GM18858 (cell line): ENCODE data around the gene C15orf62.

Experiments
- ATAC-seq: cut with Tn5 transposase; IDR thresholded peaks from one replicate; pipeline ENCODE4 v1.9.1; 2021; ENCODE audit not compliant: unreplicated experiment

The C15orf62 gene

GRCh38 chr15:40775740-40776536 lies 6.2 kb downstream of the C15orf62 start:
- no peak for ATAC-seq

DNA sequence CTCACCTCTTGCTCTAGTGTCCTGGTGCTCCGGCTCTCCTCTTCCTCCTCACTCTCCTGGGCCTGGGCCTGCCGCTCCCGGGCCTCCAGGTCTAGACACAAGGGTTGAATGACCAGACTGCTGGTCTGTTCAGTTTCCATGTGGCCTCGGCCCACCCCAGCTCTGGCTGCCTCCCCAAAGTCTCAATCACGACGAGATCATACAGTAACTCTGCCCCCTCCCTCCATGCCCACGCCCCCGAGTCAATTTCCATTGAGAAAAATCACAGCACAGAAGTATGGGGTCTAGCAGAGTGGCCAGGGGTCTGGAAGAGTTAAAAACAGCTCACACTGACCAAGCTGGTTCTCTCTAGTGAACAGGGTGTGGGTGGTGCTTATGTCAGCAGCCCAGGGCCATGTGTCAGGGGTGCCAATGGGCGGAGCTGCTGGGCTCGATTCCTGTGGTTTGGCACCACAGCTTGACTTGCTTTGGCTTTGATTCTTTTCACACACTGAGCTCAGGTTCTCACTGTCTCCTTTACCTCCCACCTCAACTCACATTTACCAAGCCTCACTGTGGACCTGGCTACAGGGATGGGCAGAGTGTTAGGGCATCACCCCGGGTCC lies 6.9 kb downstream of the C15orf62 start:
- ATAC-seq = no peak

DNA sequence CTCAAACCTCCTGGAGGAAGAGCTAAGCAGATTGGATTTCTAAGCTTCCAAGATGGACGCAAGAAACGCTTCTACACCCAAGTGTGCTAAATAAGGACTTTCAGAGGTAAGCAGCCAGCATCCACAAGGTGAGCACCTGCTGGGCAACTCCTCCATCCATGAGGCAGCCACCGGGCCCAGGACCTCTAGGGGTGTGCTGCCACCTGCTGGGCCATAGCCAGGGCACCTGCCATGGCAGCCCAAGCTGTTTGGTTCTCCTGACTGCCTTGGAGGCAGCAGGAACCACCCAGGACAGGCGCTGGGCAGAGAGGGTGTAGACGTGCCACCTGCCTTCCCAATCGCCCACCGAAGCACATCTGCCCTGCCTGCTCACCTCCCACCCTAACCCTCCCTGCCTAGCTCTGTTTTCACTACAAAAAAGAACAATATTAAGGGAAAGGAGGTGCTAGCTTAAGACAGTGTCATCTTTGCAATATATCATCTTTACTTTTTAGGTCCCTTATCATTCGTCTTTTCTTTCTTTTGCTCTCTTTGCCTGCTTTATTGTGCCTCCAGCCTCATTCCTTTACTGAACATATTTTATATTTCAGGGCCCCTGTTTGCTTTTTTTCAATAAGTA lies 12.9 kb downstream of the C15orf62 start:
- ATAC-seq = no peak

DNA sequence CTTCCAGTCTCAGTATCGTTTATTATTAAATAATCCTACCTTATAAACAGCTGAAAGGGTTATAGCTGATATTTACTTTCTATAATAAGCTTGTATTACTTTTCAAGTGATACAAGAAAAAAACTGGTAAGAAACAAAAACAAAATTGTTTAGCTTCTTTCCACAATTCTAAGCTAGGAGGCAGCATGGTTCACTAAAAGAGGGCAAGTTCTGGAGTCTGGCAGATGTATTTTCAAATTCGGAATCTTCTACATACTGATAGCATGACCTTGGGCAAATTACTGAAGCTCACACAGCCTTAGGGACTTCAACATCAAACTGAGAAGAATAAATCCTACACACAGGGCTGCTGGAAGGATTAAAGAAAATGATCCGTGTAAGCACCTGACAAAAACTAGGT lies 15.4 kb downstream of the C15orf62 start:
- ATAC-seq = no peak

- ATAC-seq = no peak
Observed at GRCh38 chr15:40785814-40786213, 16.0 kb downstream of the C15orf62 start.

DNA sequence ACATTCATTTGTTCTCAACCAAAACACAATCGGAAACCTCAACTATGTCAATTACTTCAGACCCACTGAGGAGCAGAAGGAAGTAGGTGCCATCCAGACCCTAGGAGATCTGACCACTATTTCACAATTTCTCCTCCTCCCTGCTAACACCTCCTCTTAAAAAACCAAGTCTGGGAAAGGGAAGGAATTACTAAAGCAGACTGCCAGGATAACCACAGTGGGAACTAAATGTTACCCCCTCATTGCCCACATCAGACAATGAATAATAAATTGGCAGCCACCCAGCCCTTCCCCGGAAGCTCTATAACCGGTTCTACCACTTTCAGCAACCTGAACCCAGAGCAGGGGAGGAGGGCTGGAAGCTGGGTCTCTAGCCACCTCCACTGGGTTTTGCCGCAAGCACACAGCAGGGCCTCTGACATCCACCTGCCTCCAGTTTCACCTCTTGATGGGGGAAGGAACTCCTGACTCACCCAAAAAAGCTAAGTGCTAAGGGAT lies 17.6 kb downstream of the C15orf62 start:
- ATAC-seq = no peak

- no peak for ATAC-seq
Observed at GRCh38 chr15:40787991-40788390, 18.2 kb downstream of the C15orf62 start.

DNA sequence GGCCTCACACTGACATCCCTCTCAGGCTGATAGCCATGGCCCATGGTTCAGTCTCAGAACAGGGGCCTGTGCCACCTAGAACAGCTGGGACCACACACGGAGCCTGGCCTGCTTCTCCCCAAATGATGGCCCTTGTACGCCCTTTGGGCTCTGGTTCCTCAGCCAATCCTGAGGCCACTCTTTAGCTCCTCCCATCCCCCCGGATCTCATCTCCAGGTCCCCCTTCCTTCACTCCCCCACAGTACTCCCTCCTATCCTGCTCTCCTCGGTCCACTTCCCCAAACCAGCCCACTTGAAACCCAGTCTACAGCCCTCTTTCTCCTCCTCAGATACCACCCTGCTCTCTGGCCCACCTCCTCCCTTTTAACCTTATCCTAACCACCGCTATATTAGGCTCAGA lies 19.3 kb downstream of the C15orf62 start:
- no peak for ATAC-seq

DNA sequence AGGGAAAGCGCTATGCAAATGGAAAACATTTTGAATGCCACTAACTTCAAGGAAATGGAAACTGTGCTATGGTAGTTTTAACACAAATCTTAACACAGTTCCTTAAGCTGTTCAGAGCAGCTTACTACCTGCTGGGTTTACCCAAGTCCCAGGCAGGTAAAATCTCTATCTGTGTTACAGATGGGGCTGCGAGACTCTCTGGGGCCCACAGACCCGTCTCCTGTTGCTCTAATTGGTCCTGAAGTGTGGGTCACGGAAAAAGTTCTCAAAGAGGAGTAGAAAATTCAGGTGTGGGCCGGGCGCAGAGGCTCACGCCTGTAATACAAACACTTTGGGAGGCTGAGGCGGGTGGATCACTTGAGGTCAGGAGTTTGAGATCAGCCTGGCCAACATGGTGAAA lies 20.2 kb downstream of the C15orf62 start:
- ATAC-seq = no peak

DNA sequence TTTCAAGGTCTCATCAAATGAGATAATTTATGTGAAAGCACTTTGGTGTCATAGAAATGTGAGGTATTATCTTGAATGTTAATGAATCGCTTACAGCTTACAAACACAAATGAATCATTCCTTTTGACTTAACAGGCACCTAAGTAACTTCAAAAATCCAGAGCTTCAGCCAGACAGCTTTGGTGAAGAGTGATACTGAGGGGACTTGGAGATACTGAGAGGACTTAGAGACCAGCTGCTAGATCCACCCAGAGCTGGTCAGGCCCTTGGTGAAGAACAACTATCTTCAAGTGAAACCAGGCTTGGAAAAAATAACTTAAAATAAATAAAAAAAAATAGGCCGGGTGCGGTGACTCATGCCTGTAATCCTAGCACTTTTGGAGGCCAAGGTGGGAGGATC lies 20.9 kb downstream of the C15orf62 start:
- no peak for ATAC-seq

DNA sequence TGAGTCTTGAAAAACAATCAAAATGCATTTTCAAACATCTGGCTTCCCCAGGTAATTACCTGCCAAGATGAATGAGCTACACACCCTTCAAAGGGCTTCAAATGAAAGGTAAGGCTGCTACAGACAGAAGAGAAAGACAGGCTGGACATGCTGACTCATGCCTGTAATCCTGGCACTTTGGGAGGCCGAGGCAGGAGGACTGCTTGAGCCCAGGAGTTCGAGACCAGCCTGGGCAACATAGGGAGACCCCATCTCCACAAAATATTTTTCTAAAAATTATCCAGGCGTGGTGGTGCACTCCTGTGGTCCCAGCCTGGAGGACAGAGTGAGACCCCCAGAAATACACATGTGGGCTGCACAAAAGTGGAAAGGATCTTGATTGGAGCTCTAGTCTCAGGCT lies 22.6 kb downstream of the C15orf62 start:
- no peak for ATAC-seq

DNA sequence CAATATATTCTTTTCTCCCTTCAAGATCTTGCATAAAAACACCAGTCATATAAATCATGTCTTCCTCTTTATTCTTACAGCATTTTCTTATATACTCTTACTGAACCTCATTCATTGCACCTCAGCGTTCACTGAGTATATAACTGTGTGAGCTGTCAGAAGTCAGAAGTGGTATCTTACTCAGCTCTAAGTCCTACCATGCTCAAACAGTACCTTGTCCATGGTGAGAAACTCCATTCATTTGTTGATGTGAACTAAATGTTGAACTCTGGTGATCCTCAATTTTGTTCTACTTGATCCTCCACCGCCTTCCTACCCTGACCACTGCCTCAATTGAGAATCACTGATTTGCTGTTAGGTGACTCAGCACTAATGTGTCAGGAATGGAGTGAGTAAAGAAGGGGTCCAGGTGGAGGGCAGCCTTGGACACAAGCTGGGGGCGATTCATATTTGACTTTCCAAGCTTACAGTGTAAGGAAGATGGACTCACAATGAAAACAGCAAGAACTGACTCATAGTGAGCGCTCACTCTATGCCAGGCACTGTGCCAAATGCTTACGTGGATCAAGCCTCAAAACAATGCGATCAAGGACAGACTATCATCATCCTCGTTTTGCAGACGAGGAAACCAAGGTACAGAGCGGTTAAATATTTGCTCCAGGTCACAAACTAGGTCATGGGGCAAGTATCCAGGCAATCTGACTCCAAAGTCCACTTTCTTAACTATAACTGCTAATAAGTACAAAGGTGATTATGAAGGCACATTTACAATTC lies 23.6 kb downstream of the C15orf62 start:
- no peak for ATAC-seq

- ATAC-seq = no peak
Observed at GRCh38 chr15:40796041-40796440, 26.3 kb downstream of the C15orf62 start.

DNA sequence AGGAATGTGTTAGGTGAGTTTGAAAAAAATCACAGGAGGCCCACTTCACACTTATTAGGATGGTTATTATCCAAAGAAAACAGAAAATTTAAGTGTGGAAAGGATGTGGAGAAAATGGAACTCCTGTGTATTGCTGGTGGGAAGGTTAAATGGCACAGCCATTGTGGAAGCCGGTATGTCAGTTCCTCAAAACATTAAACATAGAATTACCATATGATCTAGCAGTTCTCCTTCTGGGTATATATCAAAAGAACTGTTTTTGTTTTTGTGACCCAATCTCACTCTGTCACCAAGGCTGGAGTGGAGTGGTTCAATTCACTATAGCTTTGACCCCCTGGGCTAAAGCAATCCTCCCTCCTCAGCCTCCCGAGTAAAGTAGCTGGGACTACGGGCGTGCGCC lies 26.7 kb downstream of the C15orf62 start:
- no peak for ATAC-seq

- no peak for ATAC-seq
Observed at GRCh38 chr15:40799523-40799922, 29.7 kb downstream of the C15orf62 start.

DNA sequence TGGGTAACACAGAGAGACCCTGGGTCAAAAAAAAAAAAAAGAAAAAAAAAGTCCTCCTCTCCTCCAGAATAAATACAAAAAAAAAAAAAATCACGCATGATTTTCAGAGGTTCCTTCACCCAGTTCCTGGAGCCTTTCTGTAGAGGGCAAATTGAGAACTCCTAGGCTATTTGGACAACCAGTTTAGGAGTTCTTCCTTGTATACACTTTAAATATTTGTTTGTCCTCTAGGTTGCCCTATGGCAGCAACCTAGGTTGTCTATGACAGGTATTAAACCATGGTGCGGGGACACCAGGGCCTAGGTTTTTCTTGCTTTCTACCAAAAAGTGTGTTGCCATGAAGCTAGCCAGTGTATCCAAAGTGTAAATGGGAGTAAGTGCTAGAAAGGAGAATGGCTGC lies 33.3 kb downstream of the C15orf62 start:
- no peak for ATAC-seq

GRCh38 chr15:40803688-40804087 lies 33.9 kb downstream of the C15orf62 start:
- no peak for ATAC-seq

DNA sequence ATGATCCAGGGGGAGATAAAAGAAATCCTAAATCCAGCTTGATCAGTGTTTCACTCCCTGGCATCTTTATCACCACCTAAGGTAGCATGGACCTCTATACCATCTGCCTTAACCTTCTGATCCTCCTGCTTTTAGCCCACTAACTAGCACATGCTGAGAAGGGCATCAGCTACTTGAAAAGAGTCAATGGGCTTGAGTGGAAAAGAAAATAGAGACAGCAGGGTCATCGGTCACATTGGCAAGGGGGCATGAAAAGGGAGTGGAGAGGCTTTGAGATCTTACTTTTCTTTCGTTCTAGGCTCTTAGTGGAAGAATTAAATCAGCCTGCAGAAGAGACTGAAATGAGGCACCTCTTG lies 36.9 kb downstream of the C15orf62 start:
- peak; percentile 2 for ATAC-seq

- ATAC-seq = peak; percentile 90
Observed at GRCh38 chr15:40807028-40807887, 37.5 kb downstream of the C15orf62 start, which contains the start of the genes DNAJC17 and ZFYVE19. Gene DNAJC17 (minus strand): TSS chr15:40807473. CDS start chr15:40807446, 27 bp downstream. Gene ZFYVE19 (plus strand): TSS chr15:40807089. CDS start chr15:40807590, 501 bp downstream.

DNA sequence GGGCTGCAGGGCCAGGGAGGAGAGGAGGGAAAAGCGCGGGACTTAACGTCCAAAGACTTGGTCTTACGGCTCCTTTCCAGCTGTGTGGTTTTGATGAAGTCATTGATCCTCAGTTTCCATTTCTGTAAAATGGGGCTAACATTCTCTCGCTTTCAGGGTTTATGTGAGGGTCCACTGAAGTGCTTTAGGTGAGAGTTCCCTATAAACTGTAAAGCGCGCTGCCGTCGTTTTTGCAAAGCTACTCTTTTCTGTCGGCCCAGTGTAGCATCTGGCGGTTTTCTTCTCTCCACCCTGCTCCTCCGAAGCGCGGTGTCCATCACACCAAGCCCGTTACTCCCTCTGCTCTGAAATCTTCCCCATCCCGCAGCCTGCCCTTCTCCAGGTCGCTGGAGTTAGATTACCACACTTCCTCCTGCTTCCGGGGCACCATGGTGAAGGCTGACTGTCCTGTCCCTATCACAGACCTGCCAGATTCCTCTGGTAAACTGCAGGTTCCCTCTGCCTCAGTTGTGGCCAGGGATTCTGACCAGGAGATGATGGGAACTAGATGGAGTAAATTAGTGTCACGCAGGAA lies 38.2 kb downstream of the C15orf62 start:
- no peak for ATAC-seq
